Ovary (tissue), 3 donors: Measurements from ENCODE around the gene CIZ1.

Experiments
- CTCF ChIP-seq, 3 donors: fragments of 450-650 bp in 2 of 3; fragments of 200-600 bp in 1 of 3; IDR thresholded peaks; one replicate each; pipeline versions ENCODE4 v1.5.1 to v1.8.0; 2016 to 2022; ENCODE audit warnings: antibody characterized with exemption in 3 of 3, mild to moderate bottlenecking in 1 of 3
- POLR2A ChIP-seq: fragments of 450-650 bp; IDR thresholded peaks from one replicate; pipeline ENCODE4 v1.6.1; 2017; ENCODE audit warnings: antibody characterized with exemption, mild to moderate bottlenecking, moderate library complexity
- donor health status: DM: no; HTN: no; CAD: no.

- no peak for TF ChIP-seq POLR2A
- peak in 1 of 3 donors; percentile 49 for TF ChIP-seq CTCF (IDR thresholded peaks at IDR 0.05)
These were observed 1.4 kb upstream of the CIZ1 start for GRCh38 chr9:128192601-128193371.
